HG02970 (cell line): ENCODE results near the gene PLXNA2.

Experiments used
- ATAC-seq: cut with Tn5 transposase; IDR thresholded peaks from one replicate; pipeline ENCODE4 v1.9.1; 2021; ENCODE audit warnings: mild to moderate bottlenecking, moderate library complexity, moderate number of reproducible peaks; ENCODE audit not compliant: unreplicated experiment, low FRiP score

PLXNA2 gene

GRCh38 chr1:208207388-208208131 is 36.6 kb downstream of the PLXNA2 start:
- no peak for ATAC-seq

DNA sequence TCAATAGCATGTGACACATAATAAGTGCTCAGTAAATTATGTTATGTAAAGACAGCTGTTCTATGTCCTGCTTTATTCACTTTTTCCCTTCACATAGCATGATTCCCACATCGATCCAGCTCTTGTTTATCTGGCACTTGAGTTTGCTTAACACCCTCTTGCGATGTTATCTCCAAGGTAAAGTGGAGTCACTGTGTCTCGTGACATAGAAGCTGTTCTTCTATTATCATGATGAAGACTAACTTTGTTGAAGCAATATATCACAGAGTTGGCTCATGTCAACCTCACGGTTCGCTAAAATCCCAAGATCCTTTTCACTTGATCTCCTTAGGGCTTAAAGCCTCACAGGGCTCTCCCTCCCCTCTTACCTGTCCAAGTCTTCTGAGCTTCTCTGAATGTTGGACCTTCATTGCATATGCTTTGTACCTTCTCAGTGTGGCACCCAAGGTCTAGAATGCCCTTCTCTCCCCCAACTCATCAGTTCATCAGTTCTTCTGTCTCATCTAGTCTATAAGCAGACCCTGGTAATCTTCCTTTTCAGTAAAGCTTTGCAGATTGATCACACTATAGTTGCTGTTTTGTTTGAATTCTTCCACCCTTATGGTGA is 38.0 kb downstream of the PLXNA2 start:
- no peak for ATAC-seq

GRCh38 chr1:208205216-208206013 is 38.8 kb downstream of the PLXNA2 start:
- no peak for ATAC-seq

DNA sequence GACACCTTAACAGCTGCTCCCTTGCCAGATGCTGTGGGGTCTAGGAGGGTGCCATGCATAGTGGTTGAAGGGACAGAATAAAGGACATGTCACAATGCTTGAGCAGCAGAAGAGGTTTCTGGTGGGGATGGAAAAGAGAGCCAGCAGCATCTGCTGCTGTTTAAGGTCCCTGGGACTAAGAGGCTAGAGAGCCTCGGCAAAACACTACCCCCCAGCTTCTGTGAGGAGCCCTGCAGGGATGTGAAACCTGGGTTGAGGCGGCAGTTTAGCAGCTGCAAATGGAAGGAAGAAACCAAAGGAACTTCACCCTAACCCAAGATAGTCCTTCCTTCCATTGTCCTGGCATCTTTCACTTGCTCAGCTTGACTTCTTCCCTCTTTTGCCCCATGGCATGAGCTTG is 39.4 kb downstream of the PLXNA2 start:
- no peak for ATAC-seq

DNA sequence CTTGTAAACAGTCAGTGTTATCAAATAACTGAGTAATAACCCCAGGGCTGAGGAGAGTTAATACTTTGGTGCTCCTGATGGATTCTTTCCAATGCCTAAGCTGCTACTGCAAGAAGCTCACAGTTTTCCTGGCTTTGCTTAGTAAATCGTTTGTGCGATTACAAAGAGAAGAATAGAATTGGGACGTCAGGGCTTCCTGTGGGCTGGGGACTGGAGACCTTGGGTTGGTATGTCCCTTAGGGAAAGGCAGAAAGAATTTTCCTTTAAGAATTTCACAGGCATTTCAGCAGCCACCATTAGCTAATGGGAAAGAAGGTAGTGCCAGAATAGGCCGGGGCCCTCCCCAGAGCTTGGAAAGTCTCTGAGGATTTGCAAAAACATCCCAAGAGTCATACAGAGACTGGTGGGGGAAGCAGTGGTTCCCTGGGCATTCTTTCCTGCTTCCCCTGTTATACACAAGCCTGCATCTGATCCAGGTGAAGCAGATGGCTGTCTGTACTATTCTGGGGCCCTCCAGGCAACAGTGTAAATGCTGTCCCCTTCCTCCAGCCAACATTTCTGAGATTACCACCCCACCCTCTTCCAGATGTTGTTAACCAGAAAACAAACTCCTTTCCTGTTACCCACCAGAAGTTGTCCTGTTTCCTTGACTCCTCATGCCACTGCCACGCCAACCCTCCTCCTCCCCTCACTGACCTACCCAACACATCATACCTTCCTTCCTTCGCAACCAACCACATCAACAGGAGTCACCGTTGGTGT is 40.2 kb downstream of the PLXNA2 start:
- ATAC-seq: no peak

- no peak for ATAC-seq
Observed at GRCh38 chr1:208203127-208203847, 40.9 kb downstream of the PLXNA2 start.

DNA sequence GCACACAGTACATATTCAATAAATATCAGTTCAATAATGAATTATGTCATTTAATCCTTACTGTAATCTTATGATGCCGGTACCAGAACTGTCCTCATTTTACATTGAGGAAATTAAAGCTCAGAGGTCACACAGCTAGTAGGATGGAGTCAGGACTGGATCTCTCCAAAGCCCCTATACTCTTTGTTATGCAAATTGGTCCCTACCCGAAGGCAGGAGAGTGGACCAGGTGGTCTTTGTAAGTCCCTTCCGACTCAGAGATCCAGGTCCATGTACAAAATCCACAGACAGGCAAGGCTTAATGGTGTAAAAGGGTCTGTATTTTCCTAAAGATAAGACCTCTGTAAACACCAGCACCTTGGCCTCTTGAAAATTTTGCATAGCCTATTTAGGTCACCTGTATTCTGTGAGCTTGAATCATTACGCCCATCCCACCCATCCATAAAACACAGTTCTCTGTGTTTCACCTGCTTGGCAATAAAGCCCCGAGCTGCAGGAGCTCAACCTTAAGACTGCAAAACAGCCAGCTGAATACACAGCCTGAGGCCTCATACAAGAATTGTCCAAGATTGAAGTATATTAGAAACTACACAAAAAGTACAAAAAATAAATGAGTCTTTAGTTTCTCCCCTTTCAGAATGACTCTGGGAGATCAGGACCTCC is 41.7 kb downstream of the PLXNA2 start:
- no peak for ATAC-seq

DNA sequence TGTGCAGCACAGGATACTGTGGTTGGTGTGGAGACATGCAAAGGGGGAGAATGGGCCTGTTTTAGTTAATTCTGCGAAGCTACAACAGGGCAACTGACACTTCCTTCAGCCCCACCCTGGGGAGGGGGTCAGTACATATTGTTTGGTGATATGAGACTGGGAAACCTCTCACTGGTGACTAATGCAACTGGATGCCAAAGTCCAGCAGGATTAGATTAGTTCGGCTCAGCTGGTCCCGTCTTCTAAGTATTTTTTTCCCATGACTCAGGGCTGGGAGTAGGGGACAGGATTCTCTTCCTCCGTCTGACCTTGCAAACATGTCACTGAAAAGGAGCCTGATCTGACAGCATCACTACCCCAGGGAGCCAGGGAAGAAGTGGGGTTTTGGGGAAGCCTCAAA is 43.0 kb downstream of the PLXNA2 start:
- no peak for ATAC-seq

DNA sequence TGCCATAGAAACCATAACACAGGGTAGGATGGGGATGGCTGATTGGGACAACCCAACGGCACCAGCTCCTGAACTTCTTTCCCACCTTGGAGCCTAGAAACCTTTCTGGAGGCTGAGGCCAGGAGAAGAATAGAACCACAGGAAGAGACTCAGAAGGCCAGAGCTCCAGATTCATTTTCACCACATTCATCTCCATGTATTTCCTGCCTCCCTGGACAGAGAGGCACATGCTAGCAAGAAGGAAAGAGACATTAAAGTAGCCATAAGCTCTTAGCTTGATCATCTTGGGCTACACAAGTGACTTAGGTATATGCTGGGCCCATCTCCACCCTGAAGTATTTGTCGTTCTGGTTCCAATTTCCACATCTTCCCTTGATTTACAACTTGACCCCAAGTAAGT is 44.1 kb downstream of the PLXNA2 start:
- no peak for ATAC-seq

DNA sequence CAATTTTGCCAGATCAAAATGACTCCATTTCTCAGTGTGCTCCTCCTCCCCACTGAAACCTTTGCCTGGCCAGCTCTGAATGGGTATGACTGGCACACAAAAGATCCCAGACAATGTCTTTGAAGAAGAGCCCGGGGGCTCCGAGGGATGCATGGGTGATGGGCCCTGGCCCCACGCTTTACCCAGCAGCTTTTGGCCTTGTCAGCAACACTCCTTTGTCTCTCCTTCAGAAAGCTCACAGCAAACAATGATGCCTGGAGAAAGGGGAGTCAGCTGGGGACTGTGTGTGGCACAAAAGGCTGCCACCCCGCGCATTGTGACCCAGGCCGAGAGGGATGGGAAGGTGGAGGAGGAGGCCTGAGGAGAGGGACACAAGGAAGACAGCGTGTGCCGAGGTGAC is 45.9 kb downstream of the PLXNA2 start:
- ATAC-seq: no peak

- no peak for ATAC-seq
Observed at GRCh38 chr1:208194944-208195343, 49.2 kb downstream of the PLXNA2 start.

DNA sequence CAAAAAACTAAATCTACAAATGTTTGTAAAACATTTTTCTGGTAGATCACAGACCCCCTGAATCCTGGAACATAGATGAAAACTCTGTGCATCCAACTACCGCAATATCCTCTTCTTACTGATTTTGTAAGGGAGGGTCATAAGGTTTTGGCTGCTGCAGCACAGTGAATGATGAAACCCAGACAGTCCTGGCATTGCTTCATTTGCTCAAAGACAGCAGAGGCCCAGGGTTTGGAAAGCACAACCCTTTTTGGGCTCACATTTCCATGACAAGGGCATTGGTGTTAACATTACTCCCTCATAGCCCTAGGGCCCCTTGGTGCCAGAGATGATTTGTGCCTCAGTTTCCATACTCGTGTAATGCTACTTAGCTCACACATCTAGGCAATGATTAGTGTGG is 51.2 kb downstream of the PLXNA2 start:
- no peak for ATAC-seq

- no peak for ATAC-seq
Observed at GRCh38 chr1:208190784-208191183, 53.4 kb downstream of the PLXNA2 start.

GRCh38 chr1:208189716-208190115 is 54.5 kb downstream of the PLXNA2 start:
- no peak for ATAC-seq

GRCh38 chr1:208189183-208189582 is 55.0 kb downstream of the PLXNA2 start:
- ATAC-seq: no peak

DNA sequence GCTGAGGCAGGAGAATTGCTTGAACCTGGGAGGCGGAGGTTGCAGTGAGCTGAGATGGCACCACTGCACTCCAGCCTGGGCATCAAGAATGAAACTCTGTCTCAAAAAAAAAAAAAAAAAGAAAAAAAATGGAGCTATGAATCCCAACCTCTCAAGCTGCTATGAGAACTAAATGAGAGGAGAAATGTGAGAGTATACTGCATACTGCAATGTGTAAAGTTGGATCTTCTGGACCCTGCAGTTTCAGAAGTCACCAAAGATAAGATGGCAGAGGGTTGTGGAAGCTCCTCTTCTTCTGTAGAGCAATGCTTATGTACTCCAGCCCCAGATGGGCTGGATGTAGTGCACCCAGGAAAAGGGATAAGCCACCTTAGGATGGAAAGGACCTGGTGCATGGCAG is 55.6 kb downstream of the PLXNA2 start:
- ATAC-seq: no peak

DNA sequence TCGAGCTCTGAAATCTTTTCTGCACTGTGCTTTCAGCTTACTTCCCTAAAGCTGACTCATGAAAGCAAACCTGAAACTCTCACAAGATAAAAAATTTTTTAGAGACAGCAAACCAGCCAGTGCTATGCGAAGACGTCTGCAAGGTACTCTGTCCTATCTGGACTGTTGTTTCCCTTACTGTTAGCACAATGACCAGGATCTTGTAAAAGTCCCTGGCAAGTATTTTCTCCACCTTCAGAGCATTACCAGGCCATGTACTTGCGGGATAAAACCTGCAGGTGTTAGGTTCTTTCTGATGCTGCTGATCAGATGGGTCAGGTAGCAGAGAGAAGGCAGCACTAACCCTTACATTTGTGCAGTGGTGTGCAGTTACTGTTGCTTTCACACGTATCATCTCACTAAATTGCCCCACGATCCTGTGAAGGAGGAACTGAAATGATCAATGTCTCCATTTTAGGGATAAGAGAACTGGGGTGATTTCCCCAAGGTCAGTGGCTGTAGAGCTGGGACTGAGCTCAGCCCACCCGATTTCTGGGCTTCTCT is 56.6 kb downstream of the PLXNA2 start:
- ATAC-seq: no peak

- no peak for ATAC-seq
Observed at GRCh38 chr1:208185801-208186231, 58.4 kb downstream of the PLXNA2 start.

- no peak for ATAC-seq
Observed at GRCh38 chr1:208184966-208185654, 59.1 kb downstream of the PLXNA2 start.
